PC-3 (cell line): Measurements from ENCODE around the gene ARHGEF6. TPM values are rescaled to one million over a fixed set of nuclear protein-coding genes. Genes with fewer than 3 reads are reported as not detected.

Experiments used
- ATAC-seq: fragments of 200-7000 bp; cut with Tn5 transposase; 2 replicates; pipeline ENCODE4 v1.9.1; 2020; ENCODE audit warnings: mild to moderate bottlenecking, moderate library complexity
- BruUV-seq: library from RNA; stranded (reverse); fragments of 400-500 nt; replicated peaks from 2 replicates; lab custom pipeline; 2021; lab: Mats Ljungman, UMichigan
- CTCF ChIA-PET: fragments of 300-600 bp; sonication (Branson Sonifier 250); formaldehyde crosslinking; loops from one replicate; lab custom pipeline; 2022; ENCODE audit warnings: antibody characterized with exemption; lab: Charles Lee
- POLR2A ChIA-PET: fragments of 300-600 bp; sonication (Branson Sonifier 250); formaldehyde crosslinking; loops from one replicate; lab custom pipeline; 2022; ENCODE audit warnings: antibody characterized with exemption; ENCODE audit not compliant: unreplicated experiment; lab: Charles Lee
- DNase-seq: peaks from one replicate; pipeline ENCODE4 v3.0.0-alpha.2; 2015
- H2AFZ ChIP-seq: fragments of 300-600 bp; sonication (generic); 2 replicates; pipeline ENCODE4 v1.6.0; 2016; ENCODE audit warnings: antibody characterized with exemption, low read length
- H3F3A ChIP-seq: fragments of 300-600 bp; sonication (generic); one replicate; pipeline ENCODE4 v1.6.0; 2017; ENCODE audit warnings: antibody characterized with exemption, low read length, control low read depth, mild to moderate bottlenecking; ENCODE audit not compliant: unreplicated experiment
- H3K27ac ChIP-seq: fragments of 300-600 bp; sonication (generic); 2 replicates; pipeline ENCODE4 v1.5.1; 2016; ENCODE audit warnings: mild to moderate bottlenecking, low read length
- H3K27me3 ChIP-seq: fragments of 300-600 bp; sonication (generic); 2 replicates; pipeline ENCODE4 v1.6.1; 2016; ENCODE audit warnings: low read length, mixed read lengths
- H3K36me3 ChIP-seq: fragments of 300-600 bp; sonication (generic); 2 replicates; pipeline ENCODE4 v1.6.1; 2016; ENCODE audit warnings: low read depth, mixed run types, low read length, mixed read lengths
- H3K4me1 ChIP-seq: fragments of 300-600 bp; sonication (generic); 2 replicates; pipeline ENCODE4 v1.5.1; 2016; ENCODE audit warnings: low read length; ENCODE audit not compliant: insufficient read depth
- H3K4me2 ChIP-seq: fragments of 300-600 bp; sonication (generic); 2 replicates; pipeline ENCODE4 v1.6.0; 2016; ENCODE audit warnings: low read length
- H3K4me3 ChIP-seq: fragments of 300-600 bp; sonication (generic); 2 replicates; pipeline ENCODE4 v1.5.1; 2016; ENCODE audit warnings: mild to moderate bottlenecking, low read length, mixed read lengths
- H3K79me2 ChIP-seq: fragments of 300-600 bp; sonication (generic); 2 replicates; pipeline ENCODE4 v1.6.1; 2017; ENCODE audit warnings: low read length, mixed read lengths
- H3K9ac ChIP-seq: fragments of 300-600 bp; sonication (generic); 2 replicates; pipeline ENCODE4 v1.6.0; 2016; ENCODE audit warnings: mild to moderate bottlenecking, low read length
- H3K9me2 ChIP-seq: fragments of 300-600 bp; sonication (generic); replicated peaks from 2 replicates; pipeline ENCODE4 v1.6.1; 2016; ENCODE audit warnings: mixed run types, low read length, mixed read lengths
- H3K9me3 ChIP-seq: fragments of 300-600 bp; sonication (generic); 2 replicates; pipeline ENCODE4 v1.6.1; 2016; ENCODE audit warnings: low read length, mixed read lengths
- H4K20me1 ChIP-seq: fragments of 300-600 bp; sonication (generic); 2 replicates; pipeline ENCODE4 v1.6.1; 2016; ENCODE audit warnings: low read length, mixed read lengths
- CTCF ChIP-seq: fragments of 300-600 bp; sonication (generic); conservative IDR thresholded peaks from 2 replicates; pipeline ENCODE4 v1.5.1; 2017; ENCODE audit warnings: antibody characterized with exemption, low read depth, mild to moderate bottlenecking, low read length
- EZH2 ChIP-seq: fragments of 300-600 bp; sonication (generic); IDR thresholded peaks from one replicate; pipeline ENCODE4 v1.6.1; 2017; ENCODE audit warnings: antibody characterized with exemption, mild to moderate bottlenecking, low read length; ENCODE audit not compliant: unreplicated experiment
- EZH2phosphoT487 ChIP-seq: fragments of 300-600 bp; sonication (generic); IDR thresholded peaks from 2 replicates; pipeline ENCODE4 v1.6.1; 2018; ENCODE audit warnings: mild to moderate bottlenecking, antibody characterized with exemption, low read length, borderline replicate concordance
- intact Hi-C: fragments of 100-400 bp; cut with micrococcal nuclease; formaldehyde crosslinking; loops from 2 replicates; pipeline ENCODE4 v1.9.0; 2023
- total RNA-seq: library from RNA; depleted of rRNA; stranded (reverse); fragments of >200 nt; gene quantifications from 2 replicates; pipeline ENCODE4 v1.2.3, GENCODE V29; 2014

ARHGEF6 gene
- total RNA-seq, 1 experiment from 2014 or later: 3.3 TPM

- POLR2A ChIA-PET: no interaction called here
- TF ChIP-seq CTCF (no peak), EZH2 (no peak), EZH2phosphoT487 (no peak)
- Histone ChIP-seq H3K9ac (no peak overlapping the region), H2AFZ (no peak overlapping the region), H3K4me2 (no peak overlapping the region), H3K36me3 (no peaks in the 10 kb centered on the region), H3K9me2 (no peaks in the 10 kb centered on the region), H3K4me3 (no peak overlapping the region), H3K4me1 (peaks cover 6% of the 10 kb centered on the region), H3K9me3 (no peaks in the 10 kb centered on the region), H3K79me2 (no peaks in the 10 kb centered on the region), H3K27ac (no peak overlapping the region), H4K20me1 (no peaks in the 10 kb centered on the region), H3F3A (no peaks in the 10 kb centered on the region), H3K27me3 (no peaks in the 10 kb centered on the region)
- intact Hi-C loops: no loop called here
- CTCF ChIA-PET: no interaction called here
- DNase-seq (no peak), ATAC-seq (no peak)
- BruUV-seq: no TSS peak
Observed at GRCh38 chrX:136623396-136623795, 157.3 kb downstream of the ARHGEF6 start.

- Histone ChIP-seq H3K36me3 (no peaks in the 10 kb centered on the region), H3K9me2 (no peaks in the 10 kb centered on the region), H3K9ac (no peak overlapping the region), H2AFZ (no peak overlapping the region), H3K4me1 (peaks cover 6% of the 10 kb centered on the region), H3K79me2 (no peaks in the 10 kb centered on the region), H3K27me3 (no peaks in the 10 kb centered on the region), H3F3A (no peaks in the 10 kb centered on the region), H3K4me3 (no peak overlapping the region), H3K4me2 (no peak overlapping the region), H4K20me1 (no peaks in the 10 kb centered on the region), H3K27ac (no peak overlapping the region), H3K9me3 (no peaks in the 10 kb centered on the region)
- TF ChIP-seq EZH2phosphoT487: no peak
- TF ChIP-seq EZH2: no peak
- no peak for TF ChIP-seq CTCF
- intact Hi-C loops: no loop called here
- ChIA-PET CTCF (no interaction called here), POLR2A (no interaction called here)
- no TSS peak for BruUV-seq
- DNase-seq (no peak), ATAC-seq (no peak)
Observed at GRCh38 chrX:136622568-136622967, 158.2 kb downstream of the ARHGEF6 start.

GRCh38 chrX:136620780-136621179, 160.0 kb downstream of the ARHGEF6 start:
- ATAC-seq (peak; percentile 88), DNase-seq (peak; percentile 53)
- 0 out of 2 replicates have a peak overlapping the region, but pooled peaks have one; percentile 16 for H3K4me2 ChIP-seq
- H3F3A ChIP-seq: no peaks in the 10 kb centered on the region
- CTCF ChIA-PET: no interaction called here
- peak overlapping the region; percentile 16; the same call in 1 of the 2 replicates for H3K27ac ChIP-seq
- no peaks in the 10 kb centered on the region for H3K9me2 ChIP-seq
- peaks cover 6% of the 10 kb centered on the region for H3K4me1 ChIP-seq
- no TSS peak for BruUV-seq
- no peak overlapping the region for H3K9ac ChIP-seq
- H4K20me1 ChIP-seq: no peaks in the 10 kb centered on the region
- no peak overlapping the region for H2AFZ ChIP-seq
- H3K79me2 ChIP-seq: no peaks in the 10 kb centered on the region
- POLR2A ChIA-PET: no interaction called here
- TF ChIP-seq CTCF (no peak), EZH2 (no peak), EZH2phosphoT487 (no peak)
- H3K4me3 ChIP-seq: no peak overlapping the region
- no peaks in the 10 kb centered on the region for H3K36me3 ChIP-seq
- intact Hi-C loops: no loop called here
- H3K27me3 ChIP-seq: no peaks in the 10 kb centered on the region
- H3K9me3 ChIP-seq: no peaks in the 10 kb centered on the region
